GM21381 (cell line): ENCODE measurements around the gene CCL28.
"Not testable (repeated sequence)": the region's sequence is repeated elsewhere in the genome, so short reads cannot be mapped to it uniquely, and the experiment has no call there.

ENCODE experiments used
- ATAC-seq: cut with Tn5 transposase; IDR thresholded peaks from one replicate; pipeline ENCODE4 v1.9.1; 2021; ENCODE audit warnings: mild to moderate bottlenecking, moderate library complexity; ENCODE audit not compliant: unreplicated experiment

The CCL28 gene, protein sequence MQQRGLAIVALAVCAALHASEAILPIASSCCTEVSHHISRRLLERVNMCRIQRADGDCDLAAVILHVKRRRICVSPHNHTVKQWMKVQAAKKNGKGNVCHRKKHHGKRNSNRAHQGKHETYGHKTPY

DNA sequence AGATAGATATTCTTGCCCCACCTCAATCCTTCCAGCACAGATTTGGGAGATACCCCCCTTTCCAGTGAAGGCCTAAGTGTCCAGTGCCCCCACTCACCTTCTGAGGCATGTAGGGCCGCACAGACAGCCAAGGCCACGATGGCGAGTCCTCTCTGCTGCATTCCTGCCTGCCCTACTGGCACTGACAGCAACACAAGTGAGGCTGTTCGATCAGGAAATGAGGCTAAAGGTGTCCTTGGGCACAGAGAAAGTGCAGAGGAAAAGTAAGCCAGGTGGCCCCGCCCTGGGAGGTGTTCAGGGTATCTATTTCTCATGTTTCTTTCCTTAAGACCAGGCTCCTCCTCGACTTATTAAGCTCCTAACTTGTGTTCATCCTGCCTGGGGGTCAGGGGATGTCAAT, at the start of gene CCL28:
Gene CCL28, minus strand, starts transcription at position 236 of the 400 bp plus-strand sequence. Its CDS starts 75 bp downstream, at position 161.
- no peak for ATAC-seq

- ATAC-seq, result no peak
Observed at GRCh38 chr5:43461066-43461465, 48.9 kb upstream of the CCL28 start.

GRCh38 chr5:43456556-43456955, 44.4 kb upstream of the CCL28 start:
- no peak for ATAC-seq

GRCh38 chr5:43441575-43441974, 29.4 kb upstream of the CCL28 start:
- ATAC-seq, result not testable (repeated sequence)

- ATAC-seq, result no peak
Observed at GRCh38 chr5:43437062-43437660, 25.0 kb upstream of the CCL28 start.

GRCh38 chr5:43433382-43433781, 21.2 kb upstream of the CCL28 start:
- ATAC-seq, result no peak

DNA sequence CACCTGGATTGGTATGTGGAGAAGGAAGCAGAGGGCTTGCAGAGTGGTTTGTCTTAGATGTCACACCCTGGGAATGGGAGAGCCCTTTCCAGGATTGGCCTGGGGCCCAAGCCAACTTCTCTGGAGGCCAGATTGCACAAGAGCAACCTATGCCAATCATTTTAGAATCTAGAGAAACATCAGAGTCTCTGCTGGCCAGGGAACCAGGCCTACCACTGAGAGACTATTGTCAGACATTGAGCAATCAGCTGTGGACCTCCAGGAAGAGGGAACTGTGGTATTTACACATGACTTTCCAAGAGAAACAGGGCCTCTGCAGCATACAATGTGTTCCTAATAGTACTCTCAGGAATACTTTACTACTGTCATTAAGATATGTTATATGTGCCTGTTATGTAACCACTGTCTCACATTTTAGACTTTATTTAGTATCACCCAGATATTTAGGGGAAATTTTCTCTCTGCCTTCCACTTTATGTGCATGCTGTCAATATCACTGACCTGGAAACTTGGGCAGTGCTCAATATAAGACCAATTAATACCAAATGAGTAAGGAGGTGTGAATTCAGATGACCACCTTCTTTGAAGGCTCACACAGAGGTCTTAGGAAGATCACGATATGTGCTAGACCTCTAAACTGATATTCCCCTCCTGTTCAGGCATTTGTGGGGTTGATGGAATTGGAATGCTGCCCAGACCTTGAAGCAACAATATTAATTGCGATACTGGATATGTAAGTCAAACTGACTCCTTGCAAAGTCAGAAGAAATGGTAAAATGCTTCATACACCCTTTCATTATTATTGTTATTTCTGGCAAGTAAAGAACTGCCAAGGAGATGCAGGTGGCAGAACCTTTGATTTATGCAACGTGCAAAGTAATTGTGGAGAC, 20.5 kb upstream of the CCL28 start:
- no peak for ATAC-seq

- no peak for ATAC-seq
Observed at GRCh38 chr5:43429706-43430105, 17.5 kb upstream of the CCL28 start.

DNA sequence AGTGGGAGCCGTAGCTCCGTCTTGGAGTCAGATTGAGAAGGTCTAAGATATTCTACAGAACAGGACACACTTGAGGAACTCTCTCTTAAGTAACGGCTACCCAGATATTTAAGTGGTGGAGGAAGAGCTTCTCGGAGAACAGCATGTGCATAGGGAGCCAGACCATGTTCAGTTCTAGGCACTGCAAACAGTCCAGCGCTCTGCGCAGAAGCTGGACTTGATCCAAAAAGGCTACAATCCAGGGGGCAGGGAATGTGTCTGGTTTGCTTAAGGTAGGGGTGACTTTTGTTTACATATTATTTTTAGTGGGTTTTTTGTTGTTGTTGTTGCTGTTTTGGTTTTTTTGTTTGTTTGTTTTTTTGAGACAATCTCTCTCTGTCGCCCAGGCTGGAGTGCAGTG, 16.8 kb upstream of the CCL28 start:
- ATAC-seq, result no peak

DNA sequence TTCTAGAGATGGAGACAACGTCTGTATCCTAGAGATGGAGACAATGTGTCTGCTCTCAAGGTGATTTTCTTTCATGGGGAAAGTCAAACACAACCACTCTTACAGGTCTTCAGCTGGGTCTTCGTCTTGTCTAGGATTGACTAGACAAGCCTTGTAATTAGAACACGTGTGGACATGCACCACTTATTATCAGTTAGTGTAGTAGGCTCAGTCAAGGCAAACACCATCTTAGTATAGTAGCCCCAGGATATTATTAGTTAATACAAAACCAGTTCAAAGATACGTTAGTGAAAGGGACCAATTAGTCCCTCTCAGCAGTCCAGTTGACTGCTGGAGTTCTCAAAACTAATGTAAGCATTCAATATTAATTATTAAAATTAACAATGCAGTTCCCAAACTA, 15.1 kb upstream of the CCL28 start:
- ATAC-seq, result no peak

GRCh38 chr5:43425983-43426382, 13.8 kb upstream of the CCL28 start:
- ATAC-seq, result no peak

DNA sequence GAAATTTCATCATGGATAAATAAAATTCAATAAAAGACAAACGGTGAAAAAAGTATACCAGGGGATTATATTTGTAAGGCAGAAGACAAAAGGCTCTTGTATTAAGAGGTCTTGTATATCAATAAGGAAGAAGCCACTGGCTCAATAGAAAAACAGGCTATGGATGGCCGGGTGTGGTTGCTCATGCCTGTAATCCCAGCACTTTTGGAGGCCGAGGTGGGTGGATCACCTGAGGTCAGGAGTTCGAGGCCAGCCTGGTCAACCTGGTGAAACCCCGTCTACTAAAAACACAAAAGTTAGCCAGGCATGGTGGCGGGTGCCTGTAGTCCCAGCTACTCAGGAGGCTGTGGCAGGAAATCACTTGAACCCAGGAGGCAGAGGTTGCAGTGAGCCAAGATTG, 10.9 kb upstream of the CCL28 start:
- ATAC-seq, result not testable (repeated sequence)

GRCh38 chr5:43422143-43422542, 10.0 kb upstream of the CCL28 start:
- no peak for ATAC-seq

DNA sequence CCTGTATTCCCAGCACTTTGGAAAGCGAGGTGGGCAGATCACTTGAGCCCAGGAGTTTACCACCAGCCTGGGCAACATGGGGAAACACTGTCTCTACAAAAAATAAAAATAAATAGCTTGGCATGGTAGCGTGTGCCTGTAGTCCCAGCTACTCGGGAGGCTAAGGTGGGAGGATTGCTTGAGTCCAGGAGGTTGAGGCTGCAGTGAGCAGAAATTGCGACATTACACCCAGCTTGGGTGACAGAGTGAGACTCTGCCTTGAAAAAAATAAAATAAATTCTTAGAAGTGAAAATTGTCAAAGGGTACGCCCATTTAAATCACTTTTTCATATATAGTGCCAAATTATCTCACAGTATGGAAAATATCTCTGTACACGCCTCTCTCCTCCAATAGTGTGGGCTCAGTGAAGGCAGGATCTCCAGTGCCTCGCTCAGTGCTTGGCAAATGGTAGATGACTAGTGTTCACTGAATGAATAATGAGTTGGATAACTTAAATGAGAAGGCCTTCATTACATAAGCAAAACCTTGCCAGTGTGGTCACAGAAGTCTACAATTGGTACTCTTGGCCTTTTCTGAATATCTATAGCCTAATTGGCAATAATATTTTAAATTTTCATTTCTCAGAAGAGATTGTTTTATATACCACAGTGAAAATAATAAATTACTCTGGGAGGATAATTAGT, 9.4 kb upstream of the CCL28 start:
- ATAC-seq, result no peak

GRCh38 chr5:43420241-43420640, 8.1 kb upstream of the CCL28 start:
- ATAC-seq, result no peak

DNA sequence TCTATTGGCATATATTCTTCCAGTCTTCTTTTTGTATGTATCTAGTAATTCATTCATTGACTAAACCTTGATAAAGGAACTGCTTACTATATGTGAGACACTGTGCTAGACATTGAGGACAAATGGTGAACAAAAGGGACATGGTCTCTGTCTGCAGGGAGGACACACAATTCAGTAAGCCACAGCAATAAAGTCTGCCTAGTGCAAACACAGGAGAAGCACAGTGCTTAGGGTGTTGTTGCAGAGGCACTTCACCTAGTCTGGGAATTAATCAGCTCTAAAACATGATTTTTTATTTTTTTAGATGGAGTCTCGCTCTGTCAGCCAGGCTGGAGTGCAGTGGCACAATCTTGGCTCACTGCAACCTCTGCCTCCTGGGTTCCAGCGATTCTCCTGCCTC, 6.4 kb upstream of the CCL28 start:
- no peak for ATAC-seq

DNA sequence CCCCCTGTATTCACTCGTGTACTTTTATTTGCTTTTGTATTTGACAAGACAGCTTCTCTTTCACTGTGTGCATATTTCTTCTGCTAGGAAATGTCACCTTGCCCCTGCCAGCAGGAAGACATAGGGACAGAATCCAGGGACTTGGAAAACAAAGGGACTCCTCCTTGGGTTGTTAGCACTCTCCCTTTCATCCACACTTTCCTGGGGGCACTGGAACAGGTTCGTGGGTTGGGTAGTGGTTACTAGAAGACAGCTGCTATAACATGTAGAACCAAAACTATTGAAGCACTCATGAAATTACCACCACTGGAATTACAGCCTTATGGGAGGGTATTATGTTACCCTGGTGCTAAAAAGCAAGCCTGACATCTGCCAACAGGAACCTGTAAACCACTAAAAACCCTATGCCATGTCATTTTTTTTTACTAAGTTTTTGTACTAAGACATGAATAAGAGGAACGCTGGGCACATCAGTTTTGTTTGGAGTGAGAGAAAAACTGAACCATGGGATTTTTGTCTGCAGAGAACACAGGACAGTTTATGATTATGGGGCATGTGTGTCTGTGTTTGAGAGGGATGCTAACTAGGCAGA, 4.7 kb upstream of the CCL28 start:
- no peak for ATAC-seq

DNA sequence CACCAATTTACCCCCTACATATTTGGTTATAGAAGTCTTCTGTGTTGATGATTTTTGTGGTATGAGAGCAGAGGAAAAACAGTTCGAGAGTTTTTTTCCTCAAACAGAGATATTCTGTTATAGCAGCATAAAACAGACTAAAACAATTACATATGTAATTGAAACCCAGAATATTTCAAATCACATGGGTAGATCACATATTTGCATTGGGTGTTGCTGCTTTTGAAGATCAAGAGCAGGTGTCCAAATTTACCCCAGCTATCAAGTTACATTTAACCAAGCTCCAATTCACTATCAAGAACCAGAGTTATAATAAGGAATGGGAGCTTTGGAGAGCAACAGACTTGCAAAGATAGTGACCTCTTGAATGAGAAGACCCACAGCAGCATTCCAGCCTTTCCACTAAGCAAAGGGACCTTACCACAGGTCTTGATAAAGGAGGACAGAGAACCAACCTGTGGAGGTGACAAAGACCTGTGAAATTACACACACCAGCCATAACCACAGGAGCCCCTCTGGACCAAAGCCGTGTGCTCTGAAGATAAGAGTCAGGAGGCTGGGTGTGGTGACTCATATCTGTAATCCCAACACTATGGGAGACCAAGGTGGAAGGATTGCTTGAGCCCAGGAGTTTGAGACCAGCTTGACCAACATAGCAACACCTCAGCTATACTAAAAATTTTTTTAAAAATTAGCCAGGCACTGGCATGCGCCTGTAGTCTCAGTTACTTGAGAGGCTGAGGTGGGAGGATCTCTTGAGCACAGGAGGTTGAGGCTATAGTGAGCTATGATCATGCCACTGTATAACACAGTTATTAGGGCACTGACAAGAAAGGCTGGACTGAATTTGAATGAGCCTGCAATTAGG, 4.0 kb upstream of the CCL28 start:
- ATAC-seq, result no peak

DNA sequence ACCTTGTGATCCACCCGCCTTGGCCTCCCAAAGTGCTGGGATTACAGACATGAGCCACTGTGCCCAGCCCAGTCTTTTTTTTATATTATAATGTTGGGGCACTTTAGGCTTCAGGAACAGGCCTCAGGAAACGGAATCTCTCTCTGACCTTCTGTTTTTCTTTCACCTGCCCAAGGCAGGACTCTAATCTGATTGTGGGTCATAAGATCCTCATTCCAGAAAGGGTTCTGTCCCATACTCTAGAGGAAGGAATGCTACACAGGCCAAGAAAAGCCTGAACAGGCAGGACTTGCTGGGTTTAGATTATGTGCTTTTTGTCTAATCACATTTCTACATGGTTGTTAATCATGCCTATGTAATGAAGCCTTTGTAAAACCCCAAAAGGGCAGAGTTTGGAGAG, 1.8 kb upstream of the CCL28 start:
- ATAC-seq, result no peak

GRCh38 chr5:43412644-43413043, 453 bp upstream of the CCL28 start:
- no peak for ATAC-seq
